K562 treated with DMSO at 1 percent for 4 hours (cell line): ENCODE measurements around the gene HPDL. TPM values are rescaled to one million over a fixed set of nuclear protein-coding genes. Genes with fewer than 3 reads are reported as not detected.

Experiments used
- total RNA-seq: library from RNA; unstranded; fragments of 300-600 nt; gene quantifications from 2 replicates; pipeline ENCODE4 v1.2.3, GENCODE V29; 2022; ENCODE audit not compliant: insufficient read depth

HPDL gene
- 0.94 TPM in 1 of 2 replicates, not detected in the other for total RNA-seq

GRCh38 chr1:45326627-45327623 is at the start of gene HPDL:
Gene HPDL, plus strand, starts transcription at chr1:45326895. Its CDS starts 254 bp downstream, at chr1:45327149.

DNA sequence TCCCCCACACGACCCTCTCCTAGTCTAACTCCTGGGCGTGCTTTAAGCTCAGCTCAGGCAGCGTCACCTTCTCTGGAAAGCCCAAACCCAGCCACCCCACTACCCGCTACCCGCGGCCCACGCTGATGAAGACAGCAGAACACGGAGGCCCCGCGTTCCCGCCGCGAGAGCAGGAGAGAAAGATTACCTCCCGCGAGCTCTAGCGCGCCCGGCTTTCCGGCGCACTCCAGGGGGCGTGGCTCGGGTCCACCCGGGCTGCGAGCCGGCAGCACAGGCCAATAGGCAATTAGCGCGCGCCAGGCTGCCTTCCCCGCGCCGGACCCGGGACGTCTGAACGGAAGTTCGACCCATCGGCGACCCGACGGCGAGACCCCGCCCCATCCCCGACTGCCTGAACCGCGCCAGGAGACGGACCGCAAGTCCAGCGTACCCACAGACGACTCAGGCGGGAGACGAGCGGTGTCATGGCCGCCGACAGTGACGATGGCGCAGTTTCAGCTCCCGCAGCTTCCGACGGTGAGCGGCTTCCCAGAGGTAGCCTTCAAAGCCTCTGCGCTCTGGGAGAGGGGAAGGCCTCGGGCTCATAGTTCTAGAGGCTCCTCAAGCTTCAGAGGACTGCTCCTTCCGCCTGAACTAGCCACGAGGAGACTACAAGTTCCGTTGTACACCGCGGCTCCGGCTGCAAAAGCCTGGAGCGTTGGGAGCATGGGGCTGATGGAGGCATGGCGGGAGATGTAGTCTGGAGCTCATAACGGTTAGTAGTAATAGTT is 13.3 kb downstream of the HPDL start, which contains the start of the genes MUTYH and TOE1:
TSS of gene MUTYH (minus strand) at position 652 of the 770 bp plus-strand sequence. CDS start 5,935 bp downstream, outside the sequence.
TSS of gene TOE1 (plus strand) at position 382 of the 770 bp plus-strand sequence. CDS start at position 465, 83 bp downstream.

Other genes with a start within 250 kb of the HPDL start
- gene ZSWIM5, start 120.3 kb upstream of the HPDL start, total RNA-seq, result 0.22 and 1.1 TPM in 2 replicates
- gene TOE1, start 13.3 kb downstream of the HPDL start, total RNA-seq, result 10.5 and 11.0 TPM in 2 replicates
- 27.2 and 30.3 TPM in 2 replicates for gene MUTYH, start 13.5 kb downstream of the HPDL start, total RNA-seq
- gene TESK2, start 164.3 kb downstream of the HPDL start, total RNA-seq, result 11.1 and 13.9 TPM in 2 replicates
- gene CCDC163, start 173.2 kb downstream of the HPDL start, total RNA-seq, result 6.0 and 8.0 TPM in 2 replicates
- gene MMACHC, start 173.4 kb downstream of the HPDL start, total RNA-seq, result 1.6 and 2.2 TPM in 2 replicates
- 755 and 873 TPM in 2 replicates for gene PRDX1, start 195.0 kb downstream of the HPDL start, total RNA-seq
- gene AKR1A1, start 223.9 kb downstream of the HPDL start, total RNA-seq, result 246 and 263 TPM in 2 replicates